Bronchial epithelial cell (primary cell): ENCODE data around the gene NTF3. TPM values are rescaled to one million over a fixed set of nuclear protein-coding genes. Genes with fewer than 3 reads are reported as not detected.

Experiments
- DNase-seq: peaks from one replicate; pipeline ENCODE4 v3.0.0-alpha.2; 2010; ENCODE audit warnings: low read depth
- FAIRE-seq: peaks from 2 replicates; lab custom pipeline; 2011; peaks lifted over from hg19 to GRCh38; lab: Jason Lieb, UNC
- H3K27me3 ChIP-seq: 2 replicates; pipeline ENCODE4 v1.5.1; 2011; ENCODE audit warnings: low read length; ENCODE audit not compliant: control insufficient read depth, insufficient read depth
- H3K36me3 ChIP-seq: 2 replicates; pipeline ENCODE4 v1.5.1; 2011; ENCODE audit warnings: low read length; ENCODE audit not compliant: control insufficient read depth, insufficient read depth
- H3K4me3 ChIP-seq: 2 replicates; pipeline ENCODE4 v1.5.1; 2011; ENCODE audit warnings: mild to moderate bottlenecking, low read depth, low read length, control low read depth
- CTCF ChIP-seq: IDR thresholded peaks from 2 replicates; pipeline ENCODE4 v1.5.1; 2011; ENCODE audit warnings: mild to moderate bottlenecking, moderate library complexity, low read length, control low read depth, inconsistent platforms; ENCODE audit not compliant: insufficient read depth, severe bottlenecking
- total RNA-seq: library from RNA; depleted of rRNA; stranded (reverse); fragments of >200 nt; gene quantifications from 2 replicates; pipeline ENCODE4 v1.2.1, GENCODE V29; 2014

NTF3 gene
- total RNA-seq, 1 donor from 2014 or later: not detected

- peak; percentile 27 for TF ChIP-seq CTCF
- Histone ChIP-seq H3K27me3 (peaks cover 44% of the 10 kb centered on the region), H3K4me3 (no peak overlapping the region), H3K36me3 (no peaks in the 10 kb centered on the region)
- no peak for DNase-seq
- FAIRE-seq: no peak
Observed at GRCh38 chr12:5428332-5429221, 3.3 kb upstream of the NTF3 start.

- H3K36me3 ChIP-seq: no peaks in the 10 kb centered on the region
- no peak overlapping the region for H3K4me3 ChIP-seq
- no peak for FAIRE-seq
- TF ChIP-seq CTCF: no peak
- no peak for DNase-seq
- peaks cover 56% of the 10 kb centered on the region for H3K27me3 ChIP-seq
Observed at GRCh38 chr12:5429741-5430557, 2.0 kb upstream of the NTF3 start.

- DNase-seq (no peak), FAIRE-seq (no peak)
- peaks cover 60% of the 10 kb centered on the region for H3K27me3 ChIP-seq
- TF ChIP-seq CTCF: no peak
- H3K4me3 ChIP-seq: no peak overlapping the region
- H3K36me3 ChIP-seq: no peaks in the 10 kb centered on the region
Observed at GRCh38 chr12:5430641-5431603, 986 bp upstream of the NTF3 start.

GRCh38 chr12:5433081-5433844 lies 1.4 kb downstream of the NTF3 start:
- Histone ChIP-seq H3K36me3 (no peaks in the 10 kb centered on the region), H3K27me3 (peaks cover 65% of the 10 kb centered on the region), H3K4me3 (no peak overlapping the region)
- no peak for TF ChIP-seq CTCF
- FAIRE-seq: no peak
- no peak for DNase-seq
